ENCODE results near the gene AADACL2.
"Not testable (repeated sequence)": the region's sequence is repeated elsewhere in the genome, so short reads cannot be mapped to it uniquely, and the experiment has no call there.

The AADACL2 gene

GRCh38 chr3:151733613-151734012 lies at the start of gene AADACL2:
Gene AADACL2 (plus strand): TSS chr3:151733927. CDS start chr3:151734036, 109 bp downstream.
- DNase-seq: no peak

GRCh38 chr3:151684094-151684493 lies 49.6 kb upstream of the AADACL2 start:
- DNase-seq: no peak

GRCh38 chr3:151686257-151686656 lies 47.5 kb upstream of the AADACL2 start:
- DNase-seq: no peak

- no peak for DNase-seq
Observed at GRCh38 chr3:151687076-151687475, 46.7 kb upstream of the AADACL2 start.

GRCh38 chr3:151688571-151688970 lies 45.2 kb upstream of the AADACL2 start:
- no peak for DNase-seq

- DNase-seq: no peak
Observed at GRCh38 chr3:151690645-151691044, 43.1 kb upstream of the AADACL2 start.

- no peak for DNase-seq
Observed at GRCh38 chr3:151697496-151697895, 36.2 kb upstream of the AADACL2 start.

GRCh38 chr3:151707216-151707615 lies 26.5 kb upstream of the AADACL2 start:
- DNase-seq: no peak

- DNase-seq: no peak
Observed at GRCh38 chr3:151708868-151709267, 24.9 kb upstream of the AADACL2 start.

GRCh38 chr3:151709847-151710246 lies 23.9 kb upstream of the AADACL2 start:
- DNase-seq: peak; percentile 59

GRCh38 chr3:151721294-151721693 lies 12.4 kb upstream of the AADACL2 start:
- no peak for DNase-seq

GRCh38 chr3:151722856-151723255 lies 10.9 kb upstream of the AADACL2 start:
- DNase-seq: no peak

- DNase-seq: no peak
Observed at GRCh38 chr3:151724576-151725562, 8.9 kb upstream of the AADACL2 start.

- DNase-seq: peak; percentile 48
Observed at GRCh38 chr3:151726016-151726415, 7.7 kb upstream of the AADACL2 start.

GRCh38 chr3:151732861-151733260 lies 866 bp upstream of the AADACL2 start:
- no peak for DNase-seq

GRCh38 chr3:151740581-151740980 lies 6.9 kb downstream of the AADACL2 start:
- DNase-seq: no peak

GRCh38 chr3:151743855-151744254 lies 10.1 kb downstream of the AADACL2 start:
- DNase-seq: peak; percentile 33

GRCh38 chr3:151750181-151750580 lies 16.5 kb downstream of the AADACL2 start:
- no peak for DNase-seq

GRCh38 chr3:151750678-151751077 lies 17.0 kb downstream of the AADACL2 start:
- no peak for DNase-seq

GRCh38 chr3:151751161-151751560 lies 17.4 kb downstream of the AADACL2 start:
- peak; percentile 60 for DNase-seq

GRCh38 chr3:151753846-151754245 lies 20.1 kb downstream of the AADACL2 start:
- no peak for DNase-seq

- no peak for DNase-seq
Observed at GRCh38 chr3:151761581-151761980, 27.9 kb downstream of the AADACL2 start.

GRCh38 chr3:151764699-151765098 lies 31.0 kb downstream of the AADACL2 start:
- DNase-seq: not testable (repeated sequence)

- DNase-seq: no peak
Observed at GRCh38 chr3:151765685-151766084, 32.0 kb downstream of the AADACL2 start.

GRCh38 chr3:151766454-151766853 lies 32.7 kb downstream of the AADACL2 start:
- peak; percentile 10 for DNase-seq

Measured in fibroblast of upper back skin (primary cell).